ENCODE data around the gene CENPK.

- TF ChIP-seq CTCF (conservative IDR thresholded peaks at IDR 0.05) (no peak), ZFX (IDR thresholded peaks at IDR 0.05) (no peak)
Measured at GRCh38 chr5:65485405-65485804, 77.6 kb downstream of the CENPK start.

Measured in C4-2B (cell line).